SKM-1 treated with dmso at 0.1 percent for 144 hours (cell line): ENCODE measurements around the gene ZCCHC2.
A peak's percentile ranks its signal among the peaks of the same experiment; 100 is the strongest.

Experiments
- DNase-seq: peaks from one replicate; lab custom pipeline; 2025; ENCODE audit not compliant: unreplicated experiment; lab: John Stamatoyannopoulos, UW

The ZCCHC2 gene

GRCh38 chr18:62522504-62523254 lies at the start of gene ZCCHC2:
ZCCHC2 (plus strand) TSS chr18:62523025; CDS start chr18:62523425, 400 bp downstream.
- peak; percentile 92 for DNase-seq

DNA sequence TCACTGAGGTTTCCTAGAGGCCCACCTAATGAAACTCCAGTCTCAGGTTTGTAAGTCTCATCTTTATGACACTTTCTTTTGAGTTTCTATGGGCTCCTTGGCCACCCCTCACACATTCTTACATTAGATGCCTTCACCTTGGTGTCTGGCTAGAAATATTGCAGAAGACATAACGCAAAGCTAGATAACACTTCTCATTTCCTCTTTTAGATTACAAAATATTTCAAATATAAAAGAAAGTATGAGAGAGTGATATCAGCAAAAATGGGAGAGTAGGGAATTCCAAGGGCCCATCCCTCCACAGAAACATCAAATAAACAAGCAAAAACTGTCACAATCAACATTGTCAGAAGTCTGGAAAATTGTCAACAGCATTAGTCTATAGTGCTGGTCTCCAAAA lies 43.3 kb upstream of the ZCCHC2 start:
- no peak for DNase-seq

GRCh38 chr18:62480927-62481326 lies 41.9 kb upstream of the ZCCHC2 start:
- no peak for DNase-seq

- DNase-seq, result no peak
Observed at GRCh38 chr18:62484941-62485340, 37.9 kb upstream of the ZCCHC2 start.

GRCh38 chr18:62485684-62486083 lies 37.1 kb upstream of the ZCCHC2 start:
- no peak for DNase-seq

GRCh38 chr18:62486290-62486964 lies 36.4 kb upstream of the ZCCHC2 start:
- DNase-seq, result no peak

GRCh38 chr18:62487161-62487560 lies 35.7 kb upstream of the ZCCHC2 start:
- no peak for DNase-seq

DNA sequence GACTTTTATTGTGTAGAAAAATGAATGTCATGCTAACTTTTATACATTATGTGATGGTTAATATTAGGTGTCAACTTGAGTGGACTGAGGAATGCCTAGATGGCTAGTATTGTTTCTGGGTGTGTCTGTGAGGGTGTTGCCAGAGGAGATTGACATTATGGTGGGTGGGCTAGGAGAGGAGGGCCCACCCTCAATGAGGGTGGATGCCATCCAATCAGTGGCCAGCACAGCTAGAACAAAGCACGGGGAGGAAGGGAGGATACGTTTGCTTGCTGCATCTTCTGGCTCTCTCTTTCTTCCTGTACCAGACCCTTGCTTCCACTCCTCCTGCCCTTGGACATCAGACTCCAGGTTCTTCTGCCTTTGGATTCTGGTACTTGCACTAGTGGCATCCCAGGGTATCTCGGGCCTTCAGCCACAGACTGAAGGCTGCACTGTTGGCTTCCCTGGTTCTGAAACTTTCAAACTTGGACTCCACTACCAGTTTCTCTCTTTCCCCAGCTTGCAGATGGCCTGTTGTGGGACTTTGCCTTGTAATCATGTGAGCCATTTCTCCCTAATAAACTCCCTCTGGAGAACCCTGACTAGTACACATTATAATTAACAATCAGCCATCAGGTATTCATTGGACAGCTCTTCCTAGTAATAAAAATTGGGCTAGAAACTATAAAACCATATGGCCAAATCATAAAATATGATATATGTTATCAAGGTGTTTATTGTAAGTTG lies 31.7 kb upstream of the ZCCHC2 start:
- DNase-seq, result no peak

DNA sequence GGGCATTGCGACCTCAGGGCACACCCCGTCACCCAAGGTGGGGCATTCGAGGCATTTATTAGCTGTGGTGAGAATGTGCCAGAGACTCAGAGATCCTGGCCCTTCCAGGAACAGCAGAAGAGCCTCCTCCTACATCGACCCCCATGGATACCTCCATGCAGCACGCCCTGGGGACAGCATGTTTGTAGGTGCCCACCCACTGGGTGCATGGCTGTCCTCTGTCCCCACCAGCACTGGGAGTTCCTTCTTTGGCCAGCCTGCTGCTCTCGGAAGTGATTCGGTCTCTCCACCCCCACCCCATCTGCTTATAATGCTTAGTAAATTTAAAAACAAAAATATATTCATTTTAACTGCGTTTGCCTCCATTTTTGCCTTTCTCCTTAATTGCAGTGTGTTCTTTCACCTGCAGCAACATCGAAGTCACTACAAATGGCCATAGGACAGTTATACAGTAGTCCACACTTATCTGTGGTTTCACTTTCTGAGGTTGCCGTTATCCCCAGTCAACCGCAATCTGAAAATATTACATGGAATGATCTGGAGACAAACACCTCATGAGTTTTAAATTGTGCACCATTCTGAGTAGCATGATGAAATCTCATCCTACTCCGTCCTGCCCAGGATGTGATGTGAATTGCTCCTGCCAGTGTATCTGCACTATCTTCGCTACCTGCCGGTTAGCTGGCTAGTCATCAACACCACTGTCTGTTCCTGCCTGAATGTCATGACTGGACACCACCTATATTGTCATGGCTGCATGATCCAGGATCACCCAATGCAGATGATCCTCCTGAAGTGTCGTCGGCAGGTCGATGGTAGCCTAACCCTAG lies 29.6 kb upstream of the ZCCHC2 start:
- no peak for DNase-seq

DNA sequence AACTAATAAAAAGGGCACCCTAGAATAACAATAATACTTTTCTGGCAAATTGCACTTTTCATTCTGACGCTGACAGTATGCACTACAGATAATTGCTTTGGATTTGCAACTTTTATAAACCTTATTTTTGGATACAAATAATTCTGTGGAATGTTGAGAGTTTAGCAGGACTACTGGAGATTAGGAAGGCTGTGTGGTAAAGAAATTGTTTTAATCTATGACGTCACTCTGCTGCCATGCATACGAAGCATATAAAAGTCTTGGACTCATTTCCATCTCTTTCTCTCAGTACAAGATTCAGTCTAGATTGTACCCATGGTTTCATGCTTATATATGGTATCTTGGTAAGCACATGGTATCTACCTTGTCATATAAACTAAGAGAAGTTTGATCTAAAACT lies 28.1 kb upstream of the ZCCHC2 start:
- DNase-seq, result no peak

DNA sequence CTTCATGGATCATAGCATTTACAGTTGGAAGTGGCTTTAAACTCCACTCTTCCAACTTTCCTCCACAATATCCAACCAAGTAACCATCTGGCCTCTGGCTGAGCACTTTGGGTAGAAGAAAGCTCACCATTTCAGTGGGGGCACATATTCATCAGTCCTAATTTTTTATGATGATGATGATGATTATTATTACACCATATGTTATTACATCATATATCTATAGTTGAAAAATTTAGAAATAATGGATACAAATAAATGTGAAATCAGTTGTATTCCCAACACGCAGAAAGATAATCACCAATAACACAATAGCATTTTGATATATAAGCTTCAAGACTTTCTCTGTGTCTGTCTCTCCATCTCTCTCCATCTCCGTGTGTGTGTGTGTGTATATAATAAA lies 26.6 kb upstream of the ZCCHC2 start:
- no peak for DNase-seq

DNA sequence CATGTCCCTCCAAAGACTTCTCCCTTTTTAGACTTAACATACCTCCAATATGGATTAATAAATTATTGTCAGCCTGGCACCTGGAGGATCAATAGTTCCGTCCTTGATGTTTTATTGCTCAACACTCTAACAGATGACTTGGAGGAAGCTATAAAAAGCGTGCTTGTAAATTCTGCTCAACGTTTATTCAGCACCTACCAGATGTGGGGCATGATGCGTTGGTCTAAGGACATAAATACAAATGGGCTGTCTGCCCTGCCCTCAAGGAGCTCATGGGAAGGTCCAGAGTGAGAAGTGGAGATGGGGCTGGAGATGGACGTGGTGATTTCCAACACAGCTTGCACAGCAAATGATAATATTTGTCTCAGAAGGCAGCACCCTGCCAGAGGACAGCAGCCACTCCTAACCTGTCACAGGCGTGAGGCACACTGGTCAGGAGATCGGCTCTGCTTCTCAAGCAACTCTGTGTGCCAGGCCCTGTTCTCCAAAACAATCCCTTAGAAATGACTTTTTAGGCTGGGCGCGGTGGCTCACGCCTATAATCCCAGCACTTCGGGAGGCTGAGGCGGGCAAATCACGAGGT lies 25.5 kb upstream of the ZCCHC2 start:
- no peak for DNase-seq

GRCh38 chr18:62498616-62499262 lies 24.1 kb upstream of the ZCCHC2 start:
- DNase-seq, result no peak

- peak; percentile 65 for DNase-seq
Observed at GRCh38 chr18:62499263-62499650, 23.6 kb upstream of the ZCCHC2 start.

GRCh38 chr18:62500174-62500573 lies 22.7 kb upstream of the ZCCHC2 start:
- no peak for DNase-seq

- DNase-seq, result no peak
Observed at GRCh38 chr18:62500966-62501591, 21.7 kb upstream of the ZCCHC2 start.

GRCh38 chr18:62505669-62506494 lies 16.9 kb upstream of the ZCCHC2 start:
- DNase-seq, result peak; percentile 33

- no peak for DNase-seq
Observed at GRCh38 chr18:62506495-62507143, 16.2 kb upstream of the ZCCHC2 start.
